ENCODE measurements around the gene OBSL1. TPM values are rescaled to one million over a fixed set of nuclear protein-coding genes. Genes with fewer than 3 reads are reported as not detected.

The OBSL1 gene
- total RNA-seq, 2 donors from 2014 or later, result 0.84 to 1.1 TPM

DNA sequence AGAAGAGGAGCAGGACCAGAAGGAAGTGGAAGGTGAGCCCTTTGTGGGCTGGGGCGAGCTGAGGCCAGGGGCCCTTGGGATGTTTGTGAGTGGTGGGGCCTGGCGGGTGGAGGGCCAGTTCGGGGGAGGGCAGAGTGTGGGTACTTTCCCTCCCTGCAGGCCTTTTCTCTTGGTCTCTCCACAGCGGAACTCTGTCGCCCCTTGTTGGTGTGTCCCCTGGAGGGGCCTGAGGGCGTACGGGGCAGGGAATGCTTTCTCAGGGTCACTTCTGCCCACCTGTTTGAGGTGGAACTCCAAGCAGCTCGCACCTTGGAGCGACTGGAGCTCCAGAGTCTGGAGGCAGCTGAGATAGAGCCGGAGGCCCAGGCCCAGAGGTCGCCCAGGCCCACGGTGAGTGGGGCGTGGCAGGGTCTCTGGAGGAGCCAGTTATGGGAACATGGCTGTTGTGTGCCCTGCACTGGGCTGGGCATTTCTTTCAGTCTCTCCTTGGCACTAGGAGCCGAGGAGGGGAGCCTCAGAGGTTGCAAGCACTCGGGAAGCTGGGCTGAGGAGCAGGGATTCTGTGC is 37.1 kb upstream of the OBSL1 start:
- Mint-ChIP-seq H3K27me3 (no peaks in the 10 kb centered on the region), H3K4me1 (peaks cover 14% of the 10 kb centered on the region), H3K27ac (no peak overlapping the region), H3K4me3 (no peak overlapping the region), H3K9me3 (no peaks in the 10 kb centered on the region), H3K36me3 (ENCODE audit: low read depth) (peaks cover 62% of the 10 kb centered on the region)
- no peak for ATAC-seq (replicated peaks)

DNA sequence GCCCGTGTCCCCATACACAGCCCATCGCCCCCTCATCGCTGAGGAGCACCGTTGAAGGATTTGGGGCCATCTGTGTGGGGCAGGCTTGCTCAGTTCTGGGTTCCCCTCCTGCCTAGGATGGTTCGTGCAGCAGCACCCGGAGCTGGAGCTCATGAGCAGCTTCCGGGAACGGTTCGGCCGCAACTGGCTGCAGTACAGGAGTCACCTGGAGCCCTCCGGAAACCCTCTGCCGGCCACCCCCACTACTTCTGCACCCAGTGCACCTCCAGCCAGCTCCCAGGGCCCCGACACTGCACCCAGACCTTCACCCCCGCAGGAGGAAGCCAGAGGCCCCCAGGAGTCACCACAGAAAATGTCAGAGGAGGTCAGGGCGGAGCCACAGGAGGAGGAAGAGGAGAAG is 36.6 kb upstream of the OBSL1 start:
- H3K4me3 Mint-ChIP-seq, result no peak overlapping the region
- no peak overlapping the region for H3K27ac Mint-ChIP-seq
- peaks cover 68% of the 10 kb centered on the region for H3K36me3 Mint-ChIP-seq (ENCODE audit: low read depth)
- H3K4me1 Mint-ChIP-seq, result peaks cover 14% of the 10 kb centered on the region
- H3K9me3 Mint-ChIP-seq, result no peaks in the 10 kb centered on the region
- H3K27me3 Mint-ChIP-seq, result no peaks in the 10 kb centered on the region
- no peak for ATAC-seq (replicated peaks)

DNA sequence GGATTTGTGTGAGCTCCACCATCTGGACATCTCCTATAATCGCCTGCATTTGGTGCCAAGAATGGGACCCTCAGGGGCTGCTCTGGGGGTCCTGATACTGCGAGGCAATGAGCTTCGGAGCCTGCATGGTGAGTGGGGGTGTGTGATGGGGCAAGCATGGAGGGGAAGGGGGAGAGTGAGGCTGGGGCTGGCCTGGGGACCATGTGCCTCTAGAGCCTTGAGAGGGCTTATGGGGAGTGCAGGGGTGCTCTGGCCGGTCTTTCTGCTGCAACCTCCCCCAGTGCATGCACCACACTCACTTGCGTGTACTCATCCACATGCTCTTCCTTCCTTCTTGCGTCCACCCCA is 34.2 kb upstream of the OBSL1 start:
- ATAC-seq (replicated peaks), result no peak
- Mint-ChIP-seq H3K4me3 (no peak overlapping the region), H3K4me1 (no peaks in the 10 kb centered on the region), H3K27me3 (no peaks in the 10 kb centered on the region), H3K27ac (no peak overlapping the region), H3K36me3 (ENCODE audit: low read depth) (peaks cover 77% of the 10 kb centered on the region), H3K9me3 (no peaks in the 10 kb centered on the region)

DNA sequence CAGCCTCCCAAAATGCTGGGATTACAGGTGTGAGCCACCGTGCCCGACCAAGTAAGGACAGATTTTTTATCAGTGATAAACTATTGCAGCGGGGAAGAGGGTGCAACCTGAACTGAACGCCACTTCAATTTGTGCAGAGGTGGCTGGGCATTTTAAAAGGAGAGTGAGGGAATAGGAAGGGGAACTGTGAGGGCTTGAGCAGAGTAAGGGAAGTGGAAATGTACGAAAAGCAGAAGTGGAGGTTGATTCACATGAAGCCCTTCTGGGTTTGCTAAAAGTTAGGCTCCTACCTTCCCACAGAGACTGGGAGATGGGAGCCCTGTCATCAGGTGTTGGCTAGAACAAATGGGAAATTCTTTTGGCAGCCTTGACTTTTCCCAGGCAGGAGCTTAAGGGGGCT is 32.4 kb upstream of the OBSL1 start:
- Mint-ChIP-seq H3K9me3 (no peaks in the 10 kb centered on the region), H3K36me3 (ENCODE audit: low read depth) (peaks cover 65% of the 10 kb centered on the region), H3K27me3 (no peaks in the 10 kb centered on the region), H3K4me1 (peaks cover 8% of the 10 kb centered on the region), H3K4me3 (no peak overlapping the region), H3K27ac (no peak overlapping the region)
- no peak for ATAC-seq (replicated peaks)

DNA sequence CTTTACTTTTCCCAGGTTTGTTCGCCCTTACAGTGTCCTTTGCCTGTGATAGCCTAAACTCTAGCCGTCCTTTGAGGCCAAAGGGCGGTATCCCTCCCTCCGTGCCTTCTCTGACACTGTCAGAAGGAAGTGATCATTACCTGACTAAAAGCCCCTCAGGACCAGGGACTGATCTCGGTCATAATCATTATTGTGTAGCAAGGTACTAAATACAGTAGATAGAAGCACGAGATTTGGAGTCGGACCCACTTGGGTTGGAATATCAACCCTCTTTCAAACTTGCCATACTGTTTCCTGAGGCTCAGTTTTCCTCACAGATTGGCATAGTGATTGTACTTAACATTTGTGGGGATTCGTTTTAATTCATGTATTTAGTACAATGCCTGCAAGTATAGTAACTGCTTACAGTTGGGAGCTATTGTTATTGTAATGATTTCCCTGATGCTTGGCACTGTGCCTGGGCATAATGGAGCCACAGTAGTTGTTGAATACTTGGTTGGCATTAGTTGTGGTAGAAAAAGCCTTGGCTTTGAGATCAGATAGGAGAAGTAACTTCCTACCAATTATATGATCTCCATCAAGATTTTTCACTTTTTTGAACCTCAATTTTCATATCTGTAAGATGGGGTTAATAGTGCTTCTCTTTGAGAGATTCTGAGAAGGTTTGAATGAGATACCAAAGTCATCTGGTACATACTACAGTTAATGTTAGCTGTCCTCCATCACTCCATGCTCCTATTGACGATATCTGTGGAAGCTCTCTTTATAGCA is 27.2 kb upstream of the OBSL1 start:
- ATAC-seq (replicated peaks), result no peak
- Mint-ChIP-seq H3K9me3 (no peaks in the 10 kb centered on the region), H3K27ac (peak overlapping the region; percentile 95), H3K36me3 (ENCODE audit: low read depth) (peaks cover 31% of the 10 kb centered on the region), H3K27me3 (peaks cover 5% of the 10 kb centered on the region), H3K4me3 (peak overlapping the region; percentile 95), H3K4me1 (peaks cover 9% of the 10 kb centered on the region)

DNA sequence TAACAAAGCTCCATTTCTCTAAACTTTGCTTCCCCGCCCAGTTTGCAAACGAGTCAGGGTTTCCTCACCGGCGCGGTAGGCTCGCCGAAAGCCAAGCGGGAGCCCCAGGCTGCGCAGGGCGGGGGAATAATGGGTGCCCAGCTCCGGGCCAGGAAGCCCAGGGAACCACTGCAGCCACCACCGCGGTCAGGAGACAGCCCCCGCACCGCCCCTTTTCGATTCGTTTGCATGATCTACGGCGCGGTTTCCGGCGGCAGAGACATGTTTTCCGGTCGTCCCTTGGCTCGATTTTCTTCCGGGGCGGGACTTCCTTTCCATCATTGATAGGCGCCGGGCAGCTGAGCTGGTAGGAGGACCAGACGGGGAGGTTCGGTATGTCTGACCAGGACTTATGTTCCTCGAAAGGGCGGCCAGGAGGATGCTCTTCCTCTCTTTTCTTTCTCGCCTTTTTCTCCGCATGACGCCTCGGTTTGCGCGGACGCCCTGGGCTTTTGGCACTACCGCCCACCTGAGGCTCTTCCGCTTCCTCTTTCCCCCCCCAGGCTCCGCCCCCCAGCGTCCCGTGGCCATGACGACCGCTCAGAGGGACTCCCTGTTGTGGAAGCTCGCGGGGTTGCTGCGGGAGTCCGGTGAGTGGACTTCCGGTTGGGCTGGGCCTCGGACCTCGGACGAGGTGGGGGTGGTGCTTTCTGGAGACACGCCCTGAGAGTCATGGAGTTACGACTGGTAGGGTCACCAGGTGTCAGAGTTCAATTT is 26.4 kb upstream of the OBSL1 start, which contains the start of gene STK11IP:
STK11IP (plus strand) TSS at position 306 of the 756 bp plus-strand sequence; CDS start at position 569, 263 bp downstream.
- peaks cover 9% of the 10 kb centered on the region for H3K27me3 Mint-ChIP-seq
- peak within 1 kb of the TSS; percentile 95 for H3K4me3 Mint-ChIP-seq
- peaks cover 23% of the 10 kb centered on the region for H3K36me3 Mint-ChIP-seq (ENCODE audit: low read depth)
- no peaks in the 10 kb centered on the region for H3K9me3 Mint-ChIP-seq
- peak; percentile 94 for ATAC-seq (replicated peaks)
- H3K4me1 Mint-ChIP-seq, result peaks cover 9% of the 10 kb centered on the region
- H3K27ac Mint-ChIP-seq, result peak within 1 kb of the TSS; percentile 95

DNA sequence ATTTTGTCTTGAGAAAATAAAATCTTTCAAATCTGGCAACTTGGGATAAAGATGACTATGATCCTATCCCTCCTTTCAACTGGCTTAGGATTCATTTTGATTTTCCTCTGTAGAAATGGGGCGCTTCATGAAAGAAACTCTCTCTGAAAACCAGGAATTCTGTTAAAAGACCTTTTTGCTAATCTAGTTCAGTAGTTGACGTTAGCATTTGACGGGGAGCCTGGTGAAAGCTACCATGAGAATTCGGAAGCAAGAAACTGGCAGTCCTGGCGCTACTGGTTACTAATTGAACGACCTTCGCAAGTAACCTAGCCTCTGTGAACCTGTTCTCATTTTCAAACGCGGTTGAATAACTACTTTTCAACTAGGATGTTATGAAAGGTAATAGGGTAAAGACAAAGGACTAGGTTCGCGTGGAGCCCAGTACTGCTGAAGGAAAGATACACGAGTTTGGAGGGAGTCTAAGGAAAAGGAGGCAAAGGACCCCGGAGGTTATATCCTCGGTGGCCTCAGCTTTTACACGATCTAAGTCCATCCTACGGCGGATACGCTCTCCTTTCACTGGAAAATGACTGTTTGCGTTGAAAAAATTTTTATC is 25.7 kb upstream of the OBSL1 start:
- Mint-ChIP-seq H3K9me3 (no peaks in the 10 kb centered on the region), H3K27ac (peak overlapping the region; percentile 95), H3K36me3 (ENCODE audit: low read depth) (peaks cover 16% of the 10 kb centered on the region), H3K4me1 (peaks cover 9% of the 10 kb centered on the region), H3K4me3 (peak overlapping the region; percentile 95), H3K27me3 (peaks cover 12% of the 10 kb centered on the region)
- peak; percentile 1 for ATAC-seq (replicated peaks)

DNA sequence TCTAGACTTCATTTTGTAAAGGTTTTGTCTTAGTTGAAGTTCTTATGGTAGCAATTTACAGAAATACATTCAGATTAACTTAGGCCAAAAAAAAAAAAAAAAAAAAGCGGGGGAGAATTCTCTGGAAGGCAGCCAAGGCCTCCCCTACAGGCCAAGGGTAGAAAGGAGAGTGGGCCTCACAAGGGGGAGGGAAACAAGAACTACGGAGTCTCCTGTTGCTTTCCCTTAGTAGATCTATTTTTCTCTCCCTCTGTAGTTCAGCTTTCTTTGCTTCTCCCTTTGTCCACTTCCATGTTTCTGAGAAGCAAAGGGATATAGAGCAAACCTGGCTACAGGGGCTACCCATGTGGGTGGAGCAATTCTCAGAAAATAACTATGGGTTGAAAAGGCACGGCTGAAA is 23.9 kb upstream of the OBSL1 start:
- ATAC-seq (replicated peaks), result no peak
- Mint-ChIP-seq H3K9me3 (no peaks in the 10 kb centered on the region), H3K4me1 (peaks cover 9% of the 10 kb centered on the region), H3K27me3 (peaks cover 12% of the 10 kb centered on the region), H3K4me3 (no peak overlapping the region), H3K36me3 (ENCODE audit: low read depth) (no peaks in the 10 kb centered on the region), H3K27ac (no peak overlapping the region)

DNA sequence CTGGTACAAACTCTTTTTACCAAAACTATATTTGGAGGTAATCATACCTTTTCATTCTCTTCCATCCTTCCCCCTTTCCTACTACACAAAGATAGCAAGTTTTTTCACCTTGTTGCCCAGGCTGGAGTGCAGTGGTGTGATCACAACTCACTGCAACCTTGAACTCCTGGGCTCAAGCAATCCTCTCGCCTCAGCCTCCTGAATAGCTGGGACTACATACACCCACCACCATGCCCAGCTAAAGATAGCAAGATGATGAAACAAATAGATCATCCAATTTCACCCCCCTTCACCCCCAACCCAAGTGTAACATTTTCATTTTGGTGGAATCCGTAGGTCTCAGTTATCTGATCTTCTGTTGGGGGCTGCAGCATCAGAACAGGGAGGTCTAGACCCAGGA is 21.8 kb upstream of the OBSL1 start:
- Mint-ChIP-seq H3K27ac (no peak overlapping the region), H3K36me3 (ENCODE audit: low read depth) (no peaks in the 10 kb centered on the region), H3K4me1 (no peaks in the 10 kb centered on the region), H3K9me3 (no peaks in the 10 kb centered on the region), H3K4me3 (no peak overlapping the region), H3K27me3 (peaks cover 12% of the 10 kb centered on the region)
- no peak for ATAC-seq (replicated peaks)

DNA sequence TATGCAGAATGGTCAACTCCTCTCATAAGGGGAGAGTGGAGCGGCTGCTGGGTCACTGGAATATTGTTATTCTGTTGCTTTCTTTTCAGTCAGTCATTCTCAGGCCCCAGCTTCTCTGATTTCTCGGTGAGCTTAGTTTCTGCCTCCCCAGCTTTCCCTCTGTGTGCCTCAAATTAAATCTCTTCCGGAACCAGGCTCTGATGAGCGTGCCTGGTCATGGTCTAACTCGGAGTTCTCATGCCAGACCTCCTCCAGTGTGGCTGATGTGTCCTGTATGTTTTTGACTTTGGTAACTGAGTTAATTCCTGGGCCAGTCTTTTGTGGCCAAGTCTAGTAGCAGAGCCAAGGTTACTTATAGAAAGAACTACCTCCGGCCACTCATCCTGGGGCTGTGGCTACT is 21.4 kb upstream of the OBSL1 start:
- ATAC-seq (replicated peaks), result no peak

DNA sequence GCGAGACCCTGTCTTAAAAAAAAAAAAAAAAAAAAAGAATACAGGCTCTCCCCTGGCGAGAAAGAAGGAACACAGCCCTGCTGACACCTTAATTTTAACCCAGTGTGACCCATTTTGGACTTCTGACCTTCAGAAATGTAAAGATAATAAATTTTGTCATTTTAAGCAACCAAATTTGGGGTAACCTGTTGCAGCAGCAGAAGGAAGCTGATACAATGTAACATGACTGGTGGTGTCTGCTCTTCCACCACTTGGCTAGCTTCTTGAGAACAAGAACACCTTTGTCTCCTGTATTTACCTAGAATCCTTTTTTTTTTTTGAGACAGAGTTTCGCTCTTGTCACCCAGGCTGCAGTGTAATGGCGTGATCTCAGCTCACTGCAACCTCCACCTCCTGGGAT is 19.8 kb upstream of the OBSL1 start:
- no peak overlapping the region for H3K27ac Mint-ChIP-seq
- peaks cover 17% of the 10 kb centered on the region for H3K27me3 Mint-ChIP-seq
- ATAC-seq (replicated peaks), result no peak
- no peaks in the 10 kb centered on the region for H3K4me1 Mint-ChIP-seq
- H3K36me3 Mint-ChIP-seq (ENCODE audit: low read depth), result no peaks in the 10 kb centered on the region
- no peak overlapping the region for H3K4me3 Mint-ChIP-seq
- no peaks in the 10 kb centered on the region for H3K9me3 Mint-ChIP-seq

More for the DNA sequence above, 21.4 kb upstream of the OBSL1 start:
- Mint-ChIP-seq H3K4me1 (no peaks in the 10 kb centered on the region), H3K27me3 (peaks cover 12% of the 10 kb centered on the region), H3K4me3 (no peak overlapping the region), H3K27ac (no peak overlapping the region), H3K36me3 (ENCODE audit: low read depth) (no peaks in the 10 kb centered on the region), H3K9me3 (no peaks in the 10 kb centered on the region)

DNA sequence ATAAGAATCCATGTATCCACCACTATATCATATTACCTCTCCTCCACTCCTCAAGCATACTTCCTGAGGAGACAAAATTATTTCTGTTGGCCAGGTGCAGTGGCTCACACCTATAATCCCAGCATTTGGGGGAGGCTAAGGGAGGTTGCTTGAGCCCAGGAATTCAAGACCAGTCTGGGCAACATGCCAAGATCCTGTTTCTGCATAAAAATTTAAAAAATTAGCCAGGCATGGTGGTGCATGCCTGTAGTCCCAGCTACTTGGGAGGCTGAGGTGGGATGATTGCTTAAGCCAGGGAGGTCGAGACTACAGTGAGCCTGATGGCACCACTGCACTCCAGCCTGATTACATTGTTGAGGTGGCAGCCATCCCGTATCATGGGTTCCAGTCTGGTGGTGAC is 10.0 kb upstream of the OBSL1 start:
- Mint-ChIP-seq H3K4me3 (no peak overlapping the region), H3K9me3 (no peaks in the 10 kb centered on the region), H3K36me3 (ENCODE audit: low read depth) (no peaks in the 10 kb centered on the region), H3K27ac (no peak overlapping the region), H3K27me3 (peaks cover 19% of the 10 kb centered on the region), H3K4me1 (no peaks in the 10 kb centered on the region)
- ATAC-seq (replicated peaks), result no peak

DNA sequence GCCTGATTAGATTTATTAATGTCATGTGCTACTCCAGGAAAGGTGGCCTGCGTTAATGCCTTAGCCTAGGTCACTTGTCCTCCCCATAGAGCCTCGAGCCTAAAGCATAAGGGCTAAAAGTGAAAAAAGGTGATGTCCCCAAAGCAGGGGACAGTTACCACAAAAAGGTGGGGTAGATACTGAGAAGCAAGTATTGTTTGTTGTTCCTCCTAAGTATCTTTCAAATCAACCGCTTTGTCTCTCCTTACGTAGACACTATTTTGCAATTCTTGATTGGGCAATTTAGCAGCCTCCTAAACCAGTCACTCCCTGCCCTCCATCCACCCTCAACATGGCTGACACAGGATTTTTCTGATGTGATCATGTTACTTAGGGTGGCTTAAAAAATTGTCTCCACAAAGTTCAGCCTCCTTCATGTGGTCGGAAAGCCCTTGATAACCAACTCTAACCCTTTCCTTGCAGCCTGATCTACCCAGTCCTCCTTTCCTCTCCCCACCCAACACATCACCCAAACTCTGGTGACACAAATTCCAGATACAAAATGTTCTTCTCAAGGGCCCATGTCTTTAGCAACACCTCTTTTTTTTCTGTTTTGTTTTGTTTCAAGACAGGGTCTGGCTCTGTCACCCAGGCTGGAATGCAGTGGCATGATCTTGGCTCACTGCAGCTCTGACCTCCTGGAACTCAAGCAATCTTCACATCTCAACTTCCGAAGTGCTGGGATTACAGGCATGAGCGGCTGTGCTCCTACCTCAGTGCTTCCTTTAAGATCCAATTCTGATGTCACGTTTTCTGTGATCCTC is 7.7 kb upstream of the OBSL1 start:
- H3K9me3 Mint-ChIP-seq, result no peaks in the 10 kb centered on the region
- no peaks in the 10 kb centered on the region for H3K36me3 Mint-ChIP-seq (ENCODE audit: low read depth)
- H3K27me3 Mint-ChIP-seq, result peaks cover 21% of the 10 kb centered on the region
- no peak overlapping the region for H3K4me3 Mint-ChIP-seq
- H3K4me1 Mint-ChIP-seq, result no peaks in the 10 kb centered on the region
- ATAC-seq (replicated peaks), result no peak
- no peak overlapping the region for H3K27ac Mint-ChIP-seq
